HEK293 (cell line): ENCODE measurements around the gene PRLR.

Source experiments
- CTCF ChIA-PET: fragments of 350-600 bp; formaldehyde crosslinking; extraction: SDS; loops from one replicate; lab custom pipeline; 2021; ENCODE audit warnings: antibody characterized with exemption; lab: Yijun Ruan, JAX
- POLR2A ChIA-PET: fragments of 300-600 bp; formaldehyde crosslinking; extraction: SDS; loops from one replicate; lab custom pipeline; 2020; ENCODE audit warnings: antibody characterized with exemption, inconsistent platforms; lab: Yijun Ruan, JAX
- H3K27ac ChIP-seq: fragments of 200-500 bp; sonication (Bioruptor generic); 2 replicates; pipeline ENCODE4 v1.5.1; 2014; ENCODE audit warnings: low read depth, low read length, control low read depth, inconsistent platforms; ENCODE audit errors: extremely low read depth
- H3K36me3 ChIP-seq, 2 experiments: fragments of 200-500 bp in 1 of 2; sonication (Bioruptor generic) in 1 of 2; 1 replicate in 1 of 2; 2 replicates in 1 of 2; pipeline ENCODE4 v1.5.1; 2014 to 2017; ENCODE audit warnings: inconsistent platforms in 2 of 2, low read length in 2 of 2; ENCODE audit not compliant: control insufficient read depth in 2 of 2, insufficient read depth in 1 of 2
- H3K4me1 ChIP-seq: fragments of 200-500 bp; sonication (Bioruptor generic); 2 replicates; pipeline ENCODE4 v1.5.1; 2014; ENCODE audit warnings: mild to moderate bottlenecking, low read length, inconsistent platforms; ENCODE audit not compliant: control insufficient read depth, insufficient read depth
- H3K4me3 ChIP-seq: 2 replicates; pipeline ENCODE4 v1.5.1; 2011; ENCODE audit warnings: low read depth, mild to moderate bottlenecking, control low read depth, low read length, moderate library complexity
- H3K9me3 ChIP-seq: fragments of 200-500 bp; sonication (Bioruptor generic); 2 replicates; pipeline ENCODE4 v1.5.1; 2014; ENCODE audit warnings: low read depth, low read length, inconsistent platforms; ENCODE audit not compliant: control insufficient read depth, insufficient read depth
- CTCF ChIP-seq: fragments of 450-650 bp; formaldehyde crosslinking; IDR thresholded peaks from 2 replicates; pipeline ENCODE4 v1.5.1; 2016; ENCODE audit warnings: missing biosample characterization, missing genetic modification characterization
- GLI2 ChIP-seq: fragments of 450-650 bp; formaldehyde crosslinking; IDR thresholded peaks from 2 replicates; pipeline ENCODE4; 2017; ENCODE audit warnings: missing biosample characterization, missing genetic modification characterization, low read depth, borderline replicate concordance
- INSM2 ChIP-seq: fragments of 450-650 bp; formaldehyde crosslinking; IDR thresholded peaks from 2 replicates; pipeline ENCODE4 v1.5.1; 2016; ENCODE audit warnings: missing biosample characterization, missing genetic modification characterization
- SCRT1 ChIP-seq: fragments of 450-650 bp; formaldehyde crosslinking; IDR thresholded peaks from 2 replicates; pipeline ENCODE4 v1.5.1; 2016; ENCODE audit warnings: missing biosample characterization, missing genetic modification characterization, borderline replicate concordance
- SCRT2 ChIP-seq: fragments of 450-650 bp; formaldehyde crosslinking; IDR thresholded peaks from 2 replicates; pipeline ENCODE4 v1.5.1; 2016; ENCODE audit warnings: missing biosample characterization, missing genetic modification characterization
- ZBTB21 ChIP-seq: fragments of 450-650 bp; formaldehyde crosslinking; IDR thresholded peaks from 2 replicates; pipeline ENCODE4 v1.5.1; 2017; ENCODE audit warnings: missing biosample characterization, missing genetic modification characterization
- ZBTB26 ChIP-seq: fragments of 450-650 bp; formaldehyde crosslinking; optimal IDR thresholded peaks from 2 replicates; pipeline ENCODE3; 2016; ENCODE audit warnings: missing biosample characterization, mild to moderate bottlenecking, missing genetic modification characterization
- ZNF121 ChIP-seq: fragments of 450-650 bp; formaldehyde crosslinking; IDR thresholded peaks from 2 replicates; pipeline ENCODE4 v1.5.1; 2016; ENCODE audit warnings: missing biosample characterization, missing genetic modification characterization
- ZNF138 ChIP-seq: fragments of 450-650 bp; formaldehyde crosslinking; IDR thresholded peaks from 2 replicates; pipeline ENCODE4 v1.5.1; 2016; ENCODE audit warnings: missing biosample characterization, missing genetic modification characterization, borderline replicate concordance
- ZNF140 ChIP-seq: fragments of 450-650 bp; formaldehyde crosslinking; IDR thresholded peaks from 2 replicates; pipeline ENCODE4 v1.5.1; 2016; ENCODE audit warnings: missing biosample characterization, missing genetic modification characterization
- ZNF146 ChIP-seq: fragments of 450-650 bp; formaldehyde crosslinking; IDR thresholded peaks from 2 replicates; pipeline ENCODE4 v1.5.1; 2016; ENCODE audit warnings: missing biosample characterization, missing genetic modification characterization
- ZNF16 ChIP-seq: fragments of 450-650 bp; formaldehyde crosslinking; IDR thresholded peaks from 2 replicates; pipeline ENCODE4 v1.5.1; 2016; ENCODE audit warnings: low read depth, missing biosample characterization, missing genetic modification characterization
- ZNF175 ChIP-seq: fragments of 450-650 bp; formaldehyde crosslinking; IDR thresholded peaks from 2 replicates; pipeline ENCODE4 v1.5.1; 2016; ENCODE audit warnings: missing biosample characterization, missing genetic modification characterization
- ZNF2 ChIP-seq: fragments of 450-650 bp; formaldehyde crosslinking; IDR thresholded peaks from 2 replicates; pipeline ENCODE4 v1.5.1; 2016; ENCODE audit warnings: missing biosample characterization, missing genetic modification characterization
- ZNF202 ChIP-seq: fragments of 450-650 bp; formaldehyde crosslinking; IDR thresholded peaks from 2 replicates; pipeline ENCODE4 v1.5.1; 2016; ENCODE audit warnings: missing biosample characterization, missing genetic modification characterization, borderline replicate concordance
- ZNF473 ChIP-seq: fragments of 450-650 bp; formaldehyde crosslinking; IDR thresholded peaks from 2 replicates; pipeline ENCODE4 v1.5.1; 2017; ENCODE audit warnings: missing biosample characterization, missing genetic modification characterization
- ZNF510 ChIP-seq: fragments of 450-650 bp; formaldehyde crosslinking; IDR thresholded peaks from 2 replicates; pipeline ENCODE4 v1.5.1; 2018; ENCODE audit warnings: mild to moderate bottlenecking, missing genetic modification characterization, missing biosample characterization; ENCODE audit not compliant: insufficient replicate concordance
- ZNF544 ChIP-seq: fragments of 450-650 bp; formaldehyde crosslinking; IDR thresholded peaks from 2 replicates; pipeline ENCODE4 v1.5.0; 2017; ENCODE audit warnings: missing biosample characterization, missing genetic modification characterization
- ZNF610 ChIP-seq: fragments of 450-650 bp; formaldehyde crosslinking; IDR thresholded peaks from 2 replicates; pipeline ENCODE4 v1.5.1; 2016; ENCODE audit warnings: missing biosample characterization, missing genetic modification characterization, borderline replicate concordance
- ZNF747 ChIP-seq: fragments of 450-650 bp; formaldehyde crosslinking; IDR thresholded peaks from 2 replicates; pipeline ENCODE4 v1.5.1; 2016; ENCODE audit warnings: missing biosample characterization, missing genetic modification characterization
- TF ChIP-seq, protein P1 (sequence below): fragments of 450-650 bp; formaldehyde crosslinking; IDR thresholded peaks from 2 replicates; pipeline ENCODE4 v1.5.1; 2016; ENCODE audit warnings: missing biosample characterization, missing genetic modification characterization
- TF ChIP-seq, protein P2 (sequence below): fragments of 450-650 bp; formaldehyde crosslinking; IDR thresholded peaks from 2 replicates; pipeline ENCODE4 v1.5.1; 2016; ENCODE audit warnings: missing biosample characterization, missing genetic modification characterization, low read depth
- TF ChIP-seq, protein P3 (sequence below): fragments of 450-650 bp; formaldehyde crosslinking; IDR thresholded peaks from 2 replicates; pipeline ENCODE4 v1.5.1; 2016; ENCODE audit warnings: missing biosample characterization, missing genetic modification characterization
- TF ChIP-seq, protein P4 (sequence below): fragments of 450-650 bp; formaldehyde crosslinking; IDR thresholded peaks from 2 replicates; pipeline ENCODE4 v1.5.1; 2016; ENCODE audit warnings: missing biosample characterization, missing genetic modification characterization

Gene PRLR

GRCh38 chr5:35101016-35101415 lies 129.3 kb downstream of the PRLR start:
- Histone ChIP-seq H3K4me3 (no peak overlapping the region), H3K27ac (no peak overlapping the region), H3K36me3 (no peaks in the 10 kb centered on the region), H3K4me1 (no peaks in the 10 kb centered on the region), H3K9me3 (no peaks in the 10 kb centered on the region)
- ChIA-PET POLR2A (no interaction called here), CTCF (interaction anchor here (0.6 kb wide), 1 partner anchor 1072 kb away, joined by 4 read pairs; no protein-coding TSS in a partner anchor)
- TF ChIP-seq GLI2: no peak
- no peak for TF ChIP-seq INSM2
- TF ChIP-seq ZNF121: no peak
- no peak for TF ChIP-seq ZNF202 (tag by site-specific recombination)
- TF ChIP-seq SCRT2 (tag by site-specific recombination): peak; percentile 67; the same call in 1 of the 2 replicates
- TF ChIP-seq ZNF140 (tag by site-specific recombination): no peak
- peak; percentile 60; the same call in 1 of the 2 replicates for TF ChIP-seq SCRT1 (tag by site-specific recombination)
- TF ChIP-seq, protein P1, sequence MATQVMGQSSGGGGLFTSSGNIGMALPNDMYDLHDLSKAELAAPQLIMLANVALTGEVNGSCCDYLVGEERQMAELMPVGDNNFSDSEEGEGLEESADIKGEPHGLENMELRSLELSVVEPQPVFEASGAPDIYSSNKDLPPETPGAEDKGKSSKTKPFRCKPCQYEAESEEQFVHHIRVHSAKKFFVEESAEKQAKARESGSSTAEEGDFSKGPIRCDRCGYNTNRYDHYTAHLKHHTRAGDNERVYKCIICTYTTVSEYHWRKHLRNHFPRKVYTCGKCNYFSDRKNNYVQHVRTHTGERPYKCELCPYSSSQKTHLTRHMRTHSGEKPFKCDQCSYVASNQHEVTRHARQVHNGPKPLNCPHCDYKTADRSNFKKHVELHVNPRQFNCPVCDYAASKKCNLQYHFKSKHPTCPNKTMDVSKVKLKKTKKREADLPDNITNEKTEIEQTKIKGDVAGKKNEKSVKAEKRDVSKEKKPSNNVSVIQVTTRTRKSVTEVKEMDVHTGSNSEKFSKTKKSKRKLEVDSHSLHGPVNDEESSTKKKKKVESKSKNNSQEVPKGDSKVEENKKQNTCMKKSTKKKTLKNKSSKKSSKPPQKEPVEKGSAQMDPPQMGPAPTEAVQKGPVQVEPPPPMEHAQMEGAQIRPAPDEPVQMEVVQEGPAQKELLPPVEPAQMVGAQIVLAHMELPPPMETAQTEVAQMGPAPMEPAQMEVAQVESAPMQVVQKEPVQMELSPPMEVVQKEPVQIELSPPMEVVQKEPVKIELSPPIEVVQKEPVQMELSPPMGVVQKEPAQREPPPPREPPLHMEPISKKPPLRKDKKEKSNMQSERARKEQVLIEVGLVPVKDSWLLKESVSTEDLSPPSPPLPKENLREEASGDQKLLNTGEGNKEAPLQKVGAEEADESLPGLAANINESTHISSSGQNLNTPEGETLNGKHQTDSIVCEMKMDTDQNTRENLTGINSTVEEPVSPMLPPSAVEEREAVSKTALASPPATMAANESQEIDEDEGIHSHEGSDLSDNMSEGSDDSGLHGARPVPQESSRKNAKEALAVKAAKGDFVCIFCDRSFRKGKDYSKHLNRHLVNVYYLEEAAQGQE: no peak
- TF ChIP-seq, protein P2, sequence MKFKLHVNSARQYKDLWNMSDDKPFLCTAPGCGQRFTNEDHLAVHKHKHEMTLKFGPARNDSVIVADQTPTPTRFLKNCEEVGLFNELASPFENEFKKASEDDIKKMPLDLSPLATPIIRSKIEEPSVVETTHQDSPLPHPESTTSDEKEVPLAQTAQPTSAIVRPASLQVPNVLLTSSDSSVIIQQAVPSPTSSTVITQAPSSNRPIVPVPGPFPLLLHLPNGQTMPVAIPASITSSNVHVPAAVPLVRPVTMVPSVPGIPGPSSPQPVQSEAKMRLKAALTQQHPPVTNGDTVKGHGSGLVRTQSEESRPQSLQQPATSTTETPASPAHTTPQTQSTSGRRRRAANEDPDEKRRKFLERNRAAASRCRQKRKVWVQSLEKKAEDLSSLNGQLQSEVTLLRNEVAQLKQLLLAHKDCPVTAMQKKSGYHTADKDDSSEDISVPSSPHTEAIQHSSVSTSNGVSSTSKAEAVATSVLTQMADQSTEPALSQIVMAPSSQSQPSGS (tag by site-specific recombination): no peak
- no peak for TF ChIP-seq ZNF544

GRCh38 chr5:35098214-35098613 lies 132.1 kb downstream of the PRLR start:
- CTCF ChIA-PET: interaction anchor here (1.2 kb wide), 1 partner anchor 105 kb away, joined by 3 read pairs; no protein-coding TSS in a partner anchor

More at GRCh38 chr5:35098214-35098613, 132.1 kb downstream of the PRLR start:
- no peak for TF ChIP-seq ZNF510 (tag by site-specific recombination)
- no peak for TF ChIP-seq ZBTB26 (tag by site-specific recombination)
- no peak for TF ChIP-seq ZNF747 (tag by site-specific recombination)
- TF ChIP-seq ZNF138: no peak
- TF ChIP-seq ZNF140 (tag by site-specific recombination): no peak
- TF ChIP-seq ZNF16 (tag by site-specific recombination): no peak
- TF ChIP-seq, protein P3, sequence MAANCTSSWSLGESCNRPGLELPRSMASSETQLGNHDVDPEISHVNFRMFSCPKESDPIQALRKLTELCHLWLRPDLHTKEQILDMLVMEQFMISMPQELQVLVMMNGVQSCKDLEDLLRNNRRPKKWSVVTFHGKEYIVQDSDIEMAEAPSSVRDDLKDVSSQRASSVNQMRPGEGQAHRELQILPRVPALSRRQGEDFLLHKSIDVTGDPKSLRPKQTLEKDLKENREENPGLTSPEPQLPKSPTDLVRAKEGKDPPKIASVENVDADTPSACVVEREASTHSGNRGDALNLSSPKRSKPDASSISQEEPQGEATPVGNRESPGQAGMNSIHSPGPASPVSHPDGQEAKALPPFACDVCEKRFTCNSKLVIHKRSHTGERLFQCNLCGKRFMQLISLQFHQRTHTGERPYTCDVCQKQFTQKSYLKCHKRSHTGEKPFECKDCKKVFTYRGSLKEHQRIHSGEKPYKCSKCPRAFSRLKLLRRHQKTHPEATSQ (tag by site-specific recombination): no peak
- no peak for TF ChIP-seq ZNF610 (tag by site-specific recombination)
- TF ChIP-seq, protein P4, sequence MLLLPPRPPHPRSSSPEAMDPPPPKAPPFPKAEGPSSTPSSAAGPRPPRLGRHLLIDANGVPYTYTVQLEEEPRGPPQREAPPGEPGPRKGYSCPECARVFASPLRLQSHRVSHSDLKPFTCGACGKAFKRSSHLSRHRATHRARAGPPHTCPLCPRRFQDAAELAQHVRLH (tag by site-specific recombination): no peak
- no peak for TF ChIP-seq ZNF175 (tag by site-specific recombination)
- TF ChIP-seq CTCF (tag by site-specific recombination): no peak
- TF ChIP-seq ZNF473 (tag by site-specific recombination): no peak
- no peak for TF ChIP-seq ZNF2 (tag by site-specific recombination)
- no peak for TF ChIP-seq ZBTB21 (tag by site-specific recombination)
- no peak for TF ChIP-seq ZNF146 (tag by site-specific recombination)
- no peak overlapping the region for H3K4me3 ChIP-seq
- no peaks in the 10 kb centered on the region for H3K4me1 ChIP-seq
- H3K36me3 ChIP-seq: no peaks in the 10 kb centered on the region
- H3K27ac ChIP-seq: no peak overlapping the region
- POLR2A ChIA-PET: no interaction called here
- H3K9me3 ChIP-seq: no peaks in the 10 kb centered on the region
